ENCODE data around the gene RIOK1. TPM values are rescaled to one million over a fixed set of nuclear protein-coding genes. Genes with fewer than 3 reads are reported as not detected.
A peak's percentile ranks its signal among the peaks of the same experiment; 100 is the strongest.
"Not testable (repeated sequence)": the region's sequence is repeated elsewhere in the genome, so short reads cannot be mapped to it uniquely, and the experiment has no call there.

The RIOK1 gene
- total and polyA plus RNA-seq, 5 donors from 2014 or later: 15.9 to 51.3 (median 16.6) TPM

DNA sequence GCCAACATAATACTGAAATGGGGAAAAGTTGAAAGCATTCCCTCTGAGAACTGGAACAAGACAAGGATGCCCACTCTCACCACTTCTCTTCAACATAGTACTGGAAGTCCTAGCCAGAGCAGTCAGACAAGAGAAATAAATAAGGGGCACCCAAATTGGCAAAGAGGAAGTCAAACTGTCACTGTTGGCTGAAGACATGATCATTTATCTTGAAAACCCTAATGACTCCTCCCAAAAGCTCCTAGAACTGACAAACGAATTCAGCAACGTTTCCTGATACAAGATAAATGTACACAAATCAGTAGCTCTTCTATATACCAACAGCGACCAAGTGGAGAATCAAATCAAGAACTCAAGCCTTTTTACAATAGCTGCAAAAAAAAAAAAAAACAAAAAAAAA lies 37.7 kb upstream of the RIOK1 start:
- not testable (repeated sequence) for H3K27me3 ChIP-seq (ENCODE audit: control insufficient read depth, insufficient read depth, low read length); H3K4me1 Mint-ChIP-seq; ATAC-seq (ENCODE audit: low read depth in 2 of 2); H3K9me3 Mint-ChIP-seq; H3K9me3 ChIP-seq (ENCODE audit: control insufficient read depth in 2 of 2, low read length in 2 of 2); H3K27ac Mint-ChIP-seq; H3K4me3 Mint-ChIP-seq; H3K4me1 ChIP-seq (ENCODE audit: control insufficient read depth, insufficient read depth, low read length, poor library complexity, severe bottlenecking); DNase-seq; H3K36me3 ChIP-seq (ENCODE audit: control insufficient read depth, insufficient read depth, low read length); H3K4me3 ChIP-seq (ENCODE audit: low read depth, low read length); H3K36me3 Mint-ChIP-seq; H3K27ac ChIP-seq (ENCODE audit: insufficient read depth, low read length, poor library complexity, severe bottlenecking)
- H3K27me3 Mint-ChIP-seq: peaks cover 42% of the 10 kb centered on the region

DNA sequence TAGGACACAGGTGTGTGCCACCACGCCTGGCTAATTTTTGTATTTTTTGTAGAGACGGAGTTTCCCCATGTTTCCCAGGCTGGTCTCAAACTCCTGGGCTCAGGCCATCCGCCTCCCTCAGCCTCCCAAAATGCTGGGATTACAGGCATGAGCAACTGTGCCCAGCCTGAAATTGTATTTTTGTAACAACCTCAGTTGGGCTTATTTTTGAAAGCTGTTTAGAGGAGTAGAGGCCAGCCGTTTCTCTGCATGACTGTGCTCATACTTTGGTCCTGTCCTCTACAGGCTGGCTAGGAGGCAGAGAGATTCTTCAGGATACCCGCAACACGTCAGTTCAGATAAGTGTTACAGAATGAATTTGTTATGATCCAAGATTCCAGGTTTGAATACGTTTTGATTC lies 22.2 kb upstream of the RIOK1 start:
- no peaks in the 10 kb centered on the region for H3K36me3 Mint-ChIP-seq
- Histone ChIP-seq H3K9me3 (ENCODE audit: control insufficient read depth in 2 of 2, low read length in 2 of 2) (no peaks in the 10 kb centered on the region), H3K27me3 (ENCODE audit: control insufficient read depth, insufficient read depth, low read length) (peaks cover 9% of the 10 kb centered on the region), H3K4me1 (ENCODE audit: control insufficient read depth, insufficient read depth, low read length, poor library complexity, severe bottlenecking) (no peaks in the 10 kb centered on the region), H3K4me3 (ENCODE audit: low read depth, low read length) (no peak overlapping the region), H3K36me3 (ENCODE audit: control insufficient read depth, insufficient read depth, low read length) (no peaks in the 10 kb centered on the region), H3K27ac (ENCODE audit: insufficient read depth, low read length, poor library complexity, severe bottlenecking) (no peak overlapping the region)
- ATAC-seq (ENCODE audit: low read depth in 2 of 2): no peak
- no peak overlapping the region for H3K27ac Mint-ChIP-seq
- H3K4me3 Mint-ChIP-seq: no peak overlapping the region
- peaks cover 0 to 2% (median 0%) of the 10 kb centered on the region in 7 donors for H3K9me3 Mint-ChIP-seq
- H3K27me3 Mint-ChIP-seq: no peaks in the 10 kb centered on the region
- no peaks in the 10 kb centered on the region for H3K4me1 Mint-ChIP-seq
- DNase-seq: no peak

DNA sequence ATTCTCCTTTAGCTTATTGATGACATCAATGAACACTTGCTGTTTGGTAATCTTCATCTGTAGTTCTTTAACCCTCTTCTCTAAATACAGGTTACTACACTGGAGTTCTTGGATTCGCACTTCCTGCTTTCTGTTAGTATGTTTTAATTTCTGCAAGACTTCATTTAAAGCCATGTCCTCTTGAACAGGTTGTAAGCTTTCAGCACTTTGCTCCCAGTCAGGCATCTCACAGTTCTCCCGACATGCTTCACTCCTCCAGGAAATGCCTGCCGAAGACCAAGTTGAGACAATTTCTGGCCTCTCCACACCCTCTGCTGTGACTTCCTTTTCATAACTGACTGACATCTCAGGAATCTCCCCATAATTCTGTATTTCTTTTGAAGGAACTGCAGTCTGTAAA lies 15.9 kb upstream of the RIOK1 start:
- DNase-seq: no peak
- no peaks in the 10 kb centered on the region for H3K36me3 ChIP-seq (ENCODE audit: control insufficient read depth, insufficient read depth, low read length)
- peaks cover 35% of the 10 kb centered on the region for H3K27me3 Mint-ChIP-seq
- peaks cover 7% of the 10 kb centered on the region for H3K27me3 ChIP-seq (ENCODE audit: control insufficient read depth, insufficient read depth, low read length)
- no peaks in the 10 kb centered on the region for H3K36me3 Mint-ChIP-seq
- no peaks in the 10 kb centered on the region for H3K9me3 ChIP-seq (ENCODE audit: control insufficient read depth in 2 of 2, low read length in 2 of 2)
- no peak overlapping the region for H3K27ac Mint-ChIP-seq
- H3K4me1 ChIP-seq (ENCODE audit: control insufficient read depth, insufficient read depth, low read length, poor library complexity, severe bottlenecking): no peaks in the 10 kb centered on the region
- H3K4me3 ChIP-seq (ENCODE audit: low read depth, low read length): no peak overlapping the region
- no peak overlapping the region for H3K4me3 Mint-ChIP-seq
- no peaks in the 10 kb centered on the region for H3K9me3 Mint-ChIP-seq
- no peak for ATAC-seq (ENCODE audit: low read depth in 2 of 2)
- H3K4me1 Mint-ChIP-seq: peaks cover 0 to 6% (median 1%) of the 10 kb centered on the region in 4 donors
- no peak overlapping the region for H3K27ac ChIP-seq (ENCODE audit: insufficient read depth, low read length, poor library complexity, severe bottlenecking)

DNA sequence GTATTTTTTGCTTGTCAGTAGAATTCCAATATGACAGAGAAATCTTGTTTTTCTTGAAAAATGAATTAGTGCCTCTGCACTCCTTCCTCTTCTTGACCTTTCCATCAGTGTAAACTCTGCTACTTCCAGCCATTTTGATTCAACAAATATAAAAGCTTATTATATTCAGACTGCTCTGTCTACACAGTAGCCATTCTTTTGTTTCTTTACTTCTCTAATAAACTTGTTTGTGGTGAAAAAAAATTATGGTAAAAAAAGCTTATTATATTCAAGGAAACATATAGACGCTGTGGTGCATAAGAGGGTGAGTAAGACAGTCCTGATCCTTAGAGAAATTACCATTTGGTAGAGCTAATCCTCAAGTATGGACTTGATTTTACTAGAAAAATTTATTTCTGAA lies 11.6 kb upstream of the RIOK1 start:
- Mint-ChIP-seq H3K4me1 (peaks cover 0 to 6% (median 1%) of the 10 kb centered on the region in 4 donors), H3K9me3 (no peaks in the 10 kb centered on the region), H3K4me3 (peak overlapping the region in 1 of 4 donors; percentile 52), H3K36me3 (no peaks in the 10 kb centered on the region), H3K27me3 (peaks cover 44% of the 10 kb centered on the region), H3K27ac (no peak overlapping the region)
- Histone ChIP-seq H3K36me3 (ENCODE audit: control insufficient read depth, insufficient read depth, low read length) (no peaks in the 10 kb centered on the region), H3K4me1 (ENCODE audit: control insufficient read depth, insufficient read depth, low read length, poor library complexity, severe bottlenecking) (no peaks in the 10 kb centered on the region), H3K9me3 (ENCODE audit: control insufficient read depth in 2 of 2, low read length in 2 of 2) (no peaks in the 10 kb centered on the region), H3K27ac (ENCODE audit: insufficient read depth, low read length, poor library complexity, severe bottlenecking) (no peak overlapping the region), H3K27me3 (ENCODE audit: control insufficient read depth, insufficient read depth, low read length) (peaks cover 2% of the 10 kb centered on the region), H3K4me3 (ENCODE audit: low read depth, low read length) (no peak overlapping the region)
- ATAC-seq (ENCODE audit: low read depth in 2 of 2): no peak
- DNase-seq: no peak

DNA sequence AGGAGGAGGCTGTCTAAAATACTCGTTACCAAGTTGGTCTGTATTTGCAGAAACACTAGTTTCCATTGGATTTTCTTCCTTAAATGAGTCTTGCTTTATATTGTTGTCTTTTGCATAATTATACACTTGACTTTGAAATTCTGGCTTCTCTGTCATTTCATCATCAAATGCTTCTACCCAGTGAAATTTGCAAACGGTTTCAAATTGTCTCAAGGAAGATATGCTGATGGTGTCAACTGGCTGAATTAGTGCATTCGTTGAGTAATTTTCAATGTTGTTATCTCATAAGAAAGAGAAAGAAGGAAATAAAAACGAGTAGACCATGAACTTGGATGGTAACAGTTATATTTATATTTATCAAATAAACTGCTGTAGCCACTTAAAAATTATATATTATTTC lies 10.9 kb upstream of the RIOK1 start:
- H3K9me3 ChIP-seq (ENCODE audit: control insufficient read depth in 2 of 2, low read length in 2 of 2): no peaks in the 10 kb centered on the region
- H3K4me1 Mint-ChIP-seq: peaks cover 0 to 3% (median 1%) of the 10 kb centered on the region in 4 donors

DNA sequence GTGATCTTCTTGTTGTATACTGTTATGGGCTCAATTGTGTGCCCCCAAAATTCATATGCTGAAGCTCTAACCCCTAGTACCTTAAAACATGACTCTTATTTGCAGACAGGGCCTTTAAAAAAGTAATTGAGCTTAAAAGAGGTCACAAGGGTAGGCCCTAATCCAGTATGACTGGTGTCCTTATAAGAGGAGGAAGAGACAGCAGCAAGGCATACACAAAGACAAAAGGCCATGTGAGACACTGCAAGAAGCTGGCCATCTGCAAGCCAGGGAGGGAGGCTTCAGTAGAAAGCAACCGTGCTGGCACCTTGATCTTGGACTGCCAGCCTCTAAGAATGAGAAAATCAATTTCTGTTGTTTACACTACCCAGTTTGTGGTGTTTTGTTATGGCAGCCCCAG lies 8.5 kb upstream of the RIOK1 start:
- no peaks in the 10 kb centered on the region for H3K4me1 Mint-ChIP-seq

More for the DNA sequence above, 10.9 kb upstream of the RIOK1 start:
- H3K27me3 Mint-ChIP-seq: peaks cover 36% of the 10 kb centered on the region
- Histone ChIP-seq H3K36me3 (ENCODE audit: control insufficient read depth, insufficient read depth, low read length) (no peaks in the 10 kb centered on the region), H3K4me1 (ENCODE audit: control insufficient read depth, insufficient read depth, low read length, poor library complexity, severe bottlenecking) (no peaks in the 10 kb centered on the region), H3K27ac (ENCODE audit: insufficient read depth, low read length, poor library complexity, severe bottlenecking) (no peak overlapping the region), H3K27me3 (ENCODE audit: control insufficient read depth, insufficient read depth, low read length) (peaks cover 2% of the 10 kb centered on the region), H3K4me3 (ENCODE audit: low read depth, low read length) (no peak overlapping the region)
- no peaks in the 10 kb centered on the region for H3K9me3 Mint-ChIP-seq
- DNase-seq: no peak
- H3K27ac Mint-ChIP-seq: no peak overlapping the region
- H3K36me3 Mint-ChIP-seq: no peaks in the 10 kb centered on the region
- ATAC-seq (ENCODE audit: low read depth in 2 of 2): no peak
- H3K4me3 Mint-ChIP-seq: no peak overlapping the region

DNA sequence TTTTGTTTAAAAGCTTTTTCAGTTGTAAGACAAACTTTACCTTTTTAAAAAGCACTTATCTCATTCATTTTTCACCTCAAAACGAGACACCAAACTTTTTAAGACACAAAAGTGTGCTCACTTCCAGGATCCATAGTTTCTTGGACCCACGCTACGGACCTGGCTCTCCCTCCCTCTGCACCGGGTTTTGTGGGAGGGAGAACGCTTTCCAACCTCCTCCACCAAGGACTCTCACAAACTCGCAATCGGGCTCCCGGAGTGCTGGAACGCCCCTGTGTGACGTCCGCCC lies 502 bp upstream of the RIOK1 start:
- no peaks in the 10 kb centered on the region for H3K27me3 ChIP-seq (ENCODE audit: control insufficient read depth, insufficient read depth, low read length)
- Mint-ChIP-seq H3K4me1 (peaks cover 20 to 52% (median 32%) of the 10 kb centered on the region in 4 donors), H3K27me3 (peaks cover 1% of the 10 kb centered on the region), H3K9me3 (no peaks in the 10 kb centered on the region), H3K4me3 (peak overlapping the region; percentile 93 to 98 (median 95)), H3K27ac (peak overlapping the region; percentile 93 to 99 (median 97)), H3K36me3 (peaks cover 14% of the 10 kb centered on the region)
- H3K36me3 ChIP-seq (ENCODE audit: control insufficient read depth, insufficient read depth, low read length): peaks cover 11% of the 10 kb centered on the region
- H3K9me3 ChIP-seq (ENCODE audit: control insufficient read depth in 2 of 2, low read length in 2 of 2): no peaks in the 10 kb centered on the region
- peak overlapping the region; percentile 99 for H3K27ac ChIP-seq (ENCODE audit: insufficient read depth, low read length, poor library complexity, severe bottlenecking)
- DNase-seq: no peak
- no peak for ATAC-seq (ENCODE audit: low read depth in 2 of 2)
- H3K4me1 ChIP-seq (ENCODE audit: control insufficient read depth, insufficient read depth, low read length, poor library complexity, severe bottlenecking): peaks cover 31% of the 10 kb centered on the region
- H3K4me3 ChIP-seq (ENCODE audit: low read depth, low read length): peak overlapping the region; percentile 97

More for the DNA sequence above, 8.5 kb upstream of the RIOK1 start:
- Mint-ChIP-seq H3K27me3 (peaks cover 33% of the 10 kb centered on the region), H3K27ac (no peak overlapping the region), H3K36me3 (no peaks in the 10 kb centered on the region), H3K4me3 (no peak overlapping the region), H3K9me3 (no peaks in the 10 kb centered on the region)
- Histone ChIP-seq H3K4me1 (ENCODE audit: control insufficient read depth, insufficient read depth, low read length, poor library complexity, severe bottlenecking) (no peaks in the 10 kb centered on the region), H3K4me3 (ENCODE audit: low read depth, low read length) (no peak overlapping the region), H3K27me3 (ENCODE audit: control insufficient read depth, insufficient read depth, low read length) (peaks cover 2% of the 10 kb centered on the region), H3K27ac (ENCODE audit: insufficient read depth, low read length, poor library complexity, severe bottlenecking) (no peak overlapping the region), H3K9me3 (ENCODE audit: control insufficient read depth in 2 of 2, low read length in 2 of 2) (no peaks in the 10 kb centered on the region), H3K36me3 (ENCODE audit: control insufficient read depth, insufficient read depth, low read length) (no peaks in the 10 kb centered on the region)
- ATAC-seq (ENCODE audit: low read depth in 2 of 2): no peak
- DNase-seq: no peak

DNA sequence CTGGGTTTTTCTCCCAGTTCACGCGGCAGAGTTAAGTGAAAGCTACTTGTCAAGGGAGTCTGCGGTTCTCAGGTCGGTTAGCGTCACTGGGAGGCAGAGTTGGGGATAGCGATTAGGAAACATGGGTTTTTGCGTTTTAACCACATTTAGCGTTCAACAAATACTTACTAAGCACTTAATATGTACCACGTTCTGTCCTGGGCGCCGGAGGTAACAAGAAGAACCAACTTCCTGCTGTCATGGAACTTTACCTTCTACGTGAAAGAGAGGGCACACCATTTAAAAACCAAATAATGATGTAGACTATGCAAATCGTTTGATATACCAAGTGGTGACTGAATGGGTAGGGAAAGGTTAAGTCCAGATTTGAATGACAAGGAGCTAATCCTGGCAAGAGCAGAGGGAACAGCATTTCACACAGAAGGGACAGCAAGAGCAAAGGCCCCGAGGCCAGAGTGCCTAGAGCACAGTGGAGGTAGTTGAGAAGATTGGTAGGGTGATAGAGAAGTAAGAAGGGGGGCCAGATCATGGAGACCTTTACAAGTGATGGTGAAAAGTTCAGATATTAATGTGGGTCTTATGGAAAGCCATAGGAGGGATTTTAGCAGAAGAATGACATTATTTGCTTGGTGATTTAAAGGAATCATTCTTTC lies 744 bp downstream of the RIOK1 start:
- no peaks in the 10 kb centered on the region for H3K27me3 Mint-ChIP-seq
- Histone ChIP-seq H3K27me3 (ENCODE audit: control insufficient read depth, insufficient read depth, low read length) (no peaks in the 10 kb centered on the region), H3K36me3 (ENCODE audit: control insufficient read depth, insufficient read depth, low read length) (peaks cover 19% of the 10 kb centered on the region), H3K4me3 (ENCODE audit: low read depth, low read length) (peak overlapping the region; percentile 97), H3K4me1 (ENCODE audit: control insufficient read depth, insufficient read depth, low read length, poor library complexity, severe bottlenecking) (peaks cover 31% of the 10 kb centered on the region), H3K27ac (ENCODE audit: insufficient read depth, low read length, poor library complexity, severe bottlenecking) (peak overlapping the region; percentile 99), H3K9me3 (ENCODE audit: control insufficient read depth in 2 of 2, low read length in 2 of 2) (no peaks in the 10 kb centered on the region)
- no peaks in the 10 kb centered on the region for H3K9me3 Mint-ChIP-seq
- peaks cover 20 to 52% (median 32%) of the 10 kb centered on the region in 4 donors for H3K4me1 Mint-ChIP-seq
- H3K27ac Mint-ChIP-seq: peak overlapping the region; percentile 93 to 99 (median 97)
- ATAC-seq (ENCODE audit: low read depth in 2 of 2): no peak
- DNase-seq: peak in 1 of 3 donors; percentile 76
- peaks cover 18% of the 10 kb centered on the region for H3K36me3 Mint-ChIP-seq
- H3K4me3 Mint-ChIP-seq: peak overlapping the region; percentile 93 to 98 (median 95)

Measured in CD4-positive, CD25-positive, alpha-beta regulatory T cell (primary cell).